Activated T-helper 1 cell treated with Interleukin-2 at 50 U/mL for 16 hours (primary cell): ENCODE measurements around the gene ZNF417.
A peak's percentile ranks its signal among the peaks of the same experiment; 100 is the strongest.
"Not testable (repeated sequence)": the region's sequence is repeated elsewhere in the genome, so short reads cannot be mapped to it uniquely, and the experiment has no call there.

Experiments
- DNase-seq: peaks from one replicate; pipeline ENCODE4 v3.0.0-alpha.2; 2020; ENCODE audit warnings: low read depth

Gene ZNF417

GRCh38 chr19:57916168-57916995 is at the start of gene ZNF417:
TSS of gene ZNF417 (minus strand) at chr19:57916592. CDS start at chr19:57916411, 181 bp downstream.
- DNase-seq = peak; percentile 75

GRCh38 chr19:57964761-57965160 is 48.4 kb upstream of the ZNF417 start:
- DNase-seq = no peak

- no peak for DNase-seq
These were observed 45.4 kb upstream of the ZNF417 start for GRCh38 chr19:57961785-57962184.

- DNase-seq = no peak
These were observed 38.6 kb upstream of the ZNF417 start for GRCh38 chr19:57954996-57955395.

GRCh38 chr19:57949702-57950101 is 33.3 kb upstream of the ZNF417 start:
- no peak for DNase-seq

- DNase-seq = no peak
These were observed 32.9 kb upstream of the ZNF417 start for GRCh38 chr19:57949296-57949695.

- peak; percentile 71 for DNase-seq
These were observed 31.2 kb upstream of the ZNF417 start, which contains the start of gene ZNF256 for GRCh38 chr19:57947419-57948134. TSS of gene ZNF256 (minus strand) at chr19:57947706. CDS start at chr19:57947474, 232 bp downstream.

- DNase-seq = no peak
These were observed 30.7 kb upstream of the ZNF417 start for GRCh38 chr19:57947088-57947418.

GRCh38 chr19:57946316-57946715 is 29.9 kb upstream of the ZNF417 start:
- no peak for DNase-seq

GRCh38 chr19:57941593-57941992 is 25.2 kb upstream of the ZNF417 start:
- no peak for DNase-seq

- DNase-seq = no peak
These were observed 19.3 kb upstream of the ZNF417 start for GRCh38 chr19:57935731-57936130.

- peak; percentile 25 for DNase-seq
These were observed 18.7 kb upstream of the ZNF417 start, which contains the start of gene ZNF418 for GRCh38 chr19:57934820-57935665. TSS of gene ZNF418 (minus strand) at chr19:57935402. CDS start at chr19:57933822, 1,580 bp downstream.

- DNase-seq = no peak
These were observed 11.2 kb upstream of the ZNF417 start for GRCh38 chr19:57927587-57927986.

- no peak for DNase-seq
These were observed 1.9 kb downstream of the ZNF417 start for GRCh38 chr19:57914531-57914930.

- no peak for DNase-seq
These were observed 9.0 kb downstream of the ZNF417 start for GRCh38 chr19:57907394-57907793.

- DNase-seq = no peak
These were observed 11.1 kb downstream of the ZNF417 start for GRCh38 chr19:57905258-57905657.

GRCh38 chr19:57903618-57904184 is 12.7 kb downstream of the ZNF417 start:
- no peak for DNase-seq

GRCh38 chr19:57900311-57900710 is 16.1 kb downstream of the ZNF417 start:
- no peak for DNase-seq

- not testable (repeated sequence) for DNase-seq
These were observed 25.7 kb downstream of the ZNF417 start for GRCh38 chr19:57890706-57891105.

GRCh38 chr19:57888560-57889231 is 27.7 kb downstream of the ZNF417 start, which contains the start of gene ZNF814:
TSS of gene ZNF814 (minus strand) at chr19:57889037. CDS start at chr19:57888802, 235 bp downstream.
- peak; percentile 53 for DNase-seq

GRCh38 chr19:57888107-57888559 is 28.3 kb downstream of the ZNF417 start:
- DNase-seq = no peak
